ENCODE measurements around the gene ATG101. TPM values are rescaled to one million over a fixed set of nuclear protein-coding genes. Genes with fewer than 3 reads are reported as not detected.

ATG101 gene
- total RNA-seq, 1 donor from 2014 or later, result 42.1 TPM

Other genes with a start within 250 kb of the ATG101 start
- gene FIGNL2, start 221.3 kb upstream of the ATG101 start, total RNA-seq, result 0.15 TPM in 2 replicates
- not detected in 2 replicates for gene ANKRD33, start 181.9 kb upstream of the ATG101 start, total RNA-seq
- not detected in 2 replicates for gene ACVRL1, start 162.5 kb upstream of the ATG101 start, total RNA-seq
- gene ACVR1B, start 118.3 kb upstream of the ATG101 start, total RNA-seq, result 4.7 and 6.3 TPM in 2 replicates
- 3.9 and 4.4 TPM in 2 replicates for gene TAMALIN, start 63.0 kb upstream of the ATG101 start, total RNA-seq
- 14.5 and 16.9 TPM in 2 replicates for gene NR4A1, start 18.5 kb upstream of the ATG101 start, total RNA-seq
- 0.25 TPM in 1 of 2 replicates, not detected in the other for gene SMIM41, start 9.7 kb downstream of the ATG101 start, total RNA-seq
- not detected in 2 replicates for gene KRT80, start 122.0 kb downstream of the ATG101 start, total RNA-seq
- 53.6 and 56.8 TPM in 2 replicates for gene KRT7, start 163.3 kb downstream of the ATG101 start, total RNA-seq
- gene KRT86, start 204.7 kb downstream of the ATG101 start, total RNA-seq, result 1.9 and 3.4 TPM in 2 replicates
- gene KRT81, start 221.6 kb downstream of the ATG101 start, total RNA-seq, result not detected in 2 replicates